HTR-8/SVneo (cell line): ENCODE data around the gene KLF15.
A peak's percentile ranks its signal among the peaks of the same experiment; 100 is the strongest.

Source experiments
- DNase-seq: peaks from one replicate; pipeline ENCODE4 v3.0.0; 2011; ENCODE audit warnings: low spot score, mixed read lengths; ENCODE audit not compliant: insufficient read length
- FAIRE-seq: peaks from 2 replicates; lab custom pipeline; 2011; peaks lifted over from hg19 to GRCh38; lab: Jason Lieb, UNC

The KLF15 gene

GRCh38 chr3:126309861-126310655 lies 47.1 kb downstream of the KLF15 start:
- FAIRE-seq (no peak), DNase-seq (no peak)

GRCh38 chr3:126309165-126309564 lies 48.0 kb downstream of the KLF15 start:
- DNase-seq (no peak), FAIRE-seq (no peak)

GRCh38 chr3:126308394-126309125 lies 48.6 kb downstream of the KLF15 start:
- no peak for FAIRE-seq

GRCh38 chr3:126307591-126308393 lies 49.4 kb downstream of the KLF15 start:
- FAIRE-seq (no peak), DNase-seq (no peak)

More at GRCh38 chr3:126308394-126309125, 48.6 kb downstream of the KLF15 start:
- DNase-seq, result no peak

GRCh38 chr3:126306888-126307482 lies 50.2 kb downstream of the KLF15 start:
- DNase-seq (no peak), FAIRE-seq (no peak)

GRCh38 chr3:126306397-126306796 lies 50.8 kb downstream of the KLF15 start:
- FAIRE-seq (peak; percentile 62), DNase-seq (no peak)

- no peak for DNase-seq
- FAIRE-seq, result no peak
Observed at GRCh38 chr3:126305427-126305826, 51.8 kb downstream of the KLF15 start.

- FAIRE-seq (no peak), DNase-seq (no peak)
Observed at GRCh38 chr3:126304704-126305103, 52.5 kb downstream of the KLF15 start.

GRCh38 chr3:126304291-126304690 lies 52.9 kb downstream of the KLF15 start:
- no peak for FAIRE-seq
- DNase-seq, result no peak

- no peak for FAIRE-seq
- DNase-seq, result no peak
Observed at GRCh38 chr3:126303272-126303671, 53.9 kb downstream of the KLF15 start.

- no peak for FAIRE-seq
- DNase-seq, result no peak
Observed at GRCh38 chr3:126300761-126301481, 56.3 kb downstream of the KLF15 start.

GRCh38 chr3:126300001-126300760 lies 57.0 kb downstream of the KLF15 start:
- FAIRE-seq, result no peak
- DNase-seq, result no peak

GRCh38 chr3:126295407-126295939 lies 61.7 kb downstream of the KLF15 start:
- FAIRE-seq (no peak), DNase-seq (no peak)

GRCh38 chr3:126294211-126294808 lies 62.9 kb downstream of the KLF15 start:
- DNase-seq (no peak), FAIRE-seq (no peak)

GRCh38 chr3:126293370-126294082 lies 63.7 kb downstream of the KLF15 start:
- DNase-seq, result no peak
- FAIRE-seq, result no peak
